ENCODE data around the gene ZNF580.

The ZNF580 gene

GRCh38 chr19:55677572-55678028 lies 36.8 kb downstream of the ZNF580 start:
- H3K4me1 Mint-ChIP-seq (ENCODE audit: low read depth) = peaks cover 54% of the 10 kb centered on the region
- peak overlapping the region; percentile 97 for H3K4me3 Mint-ChIP-seq

GRCh38 chr19:55678121-55678671 lies 37.4 kb downstream of the ZNF580 start:
- Mint-ChIP-seq H3K27ac (peak overlapping the region; percentile 30), H3K4me3 (peak overlapping the region; percentile 97), H3K9me3 (ENCODE audit: low read depth) (no peaks in the 10 kb centered on the region), H3K4me1 (ENCODE audit: low read depth) (peaks cover 53% of the 10 kb centered on the region), H3K27me3 (no peaks in the 10 kb centered on the region), H3K36me3 (peaks cover 2% of the 10 kb centered on the region)

More at GRCh38 chr19:55677572-55678028, 36.8 kb downstream of the ZNF580 start:
- Mint-ChIP-seq H3K27me3 (no peaks in the 10 kb centered on the region), H3K27ac (peak overlapping the region; percentile 30), H3K9me3 (ENCODE audit: low read depth) (no peaks in the 10 kb centered on the region), H3K36me3 (peaks cover 2% of the 10 kb centered on the region)

- Mint-ChIP-seq H3K36me3 (peaks cover 2% of the 10 kb centered on the region), H3K4me1 (ENCODE audit: low read depth) (peaks cover 46% of the 10 kb centered on the region), H3K27ac (peak overlapping the region; percentile 61)
Observed at GRCh38 chr19:55679343-55680257, 38.8 kb downstream of the ZNF580 start.

GRCh38 chr19:55680339-55681130 lies 39.7 kb downstream of the ZNF580 start:
- Mint-ChIP-seq H3K4me1 (ENCODE audit: low read depth) (peaks cover 44% of the 10 kb centered on the region), H3K27ac (no peak overlapping the region), H3K9me3 (ENCODE audit: low read depth) (no peaks in the 10 kb centered on the region)

More at GRCh38 chr19:55679343-55680257, 38.8 kb downstream of the ZNF580 start:
- Mint-ChIP-seq H3K9me3 (ENCODE audit: low read depth) (no peaks in the 10 kb centered on the region), H3K27me3 (no peaks in the 10 kb centered on the region), H3K4me3 (no peak overlapping the region)

GRCh38 chr19:55681131-55682092 lies 40.6 kb downstream of the ZNF580 start:
- Mint-ChIP-seq H3K27ac (no peak overlapping the region), H3K27me3 (no peaks in the 10 kb centered on the region), H3K4me1 (ENCODE audit: low read depth) (peaks cover 39% of the 10 kb centered on the region), H3K36me3 (peaks cover 2% of the 10 kb centered on the region), H3K4me3 (no peak overlapping the region), H3K9me3 (ENCODE audit: low read depth) (no peaks in the 10 kb centered on the region)

More at GRCh38 chr19:55680339-55681130, 39.7 kb downstream of the ZNF580 start:
- Mint-ChIP-seq H3K27me3 (no peaks in the 10 kb centered on the region), H3K4me3 (peak overlapping the region; percentile 5), H3K36me3 (peaks cover 2% of the 10 kb centered on the region)

- H3K27ac Mint-ChIP-seq = no peak overlapping the region
- H3K4me3 Mint-ChIP-seq = no peak overlapping the region
- no peaks in the 10 kb centered on the region for H3K27me3 Mint-ChIP-seq
- H3K9me3 Mint-ChIP-seq (ENCODE audit: low read depth) = no peaks in the 10 kb centered on the region
- peaks cover 2% of the 10 kb centered on the region for H3K36me3 Mint-ChIP-seq
- peaks cover 19% of the 10 kb centered on the region for H3K4me1 Mint-ChIP-seq (ENCODE audit: low read depth)
Observed at GRCh38 chr19:55683449-55684261, 42.9 kb downstream of the ZNF580 start.

GRCh38 chr19:55684946-55685681 lies 44.3 kb downstream of the ZNF580 start:
- no peaks in the 10 kb centered on the region for H3K27me3 Mint-ChIP-seq
- H3K27ac Mint-ChIP-seq = no peak overlapping the region
- H3K9me3 Mint-ChIP-seq (ENCODE audit: low read depth) = no peaks in the 10 kb centered on the region
- no peaks in the 10 kb centered on the region for H3K36me3 Mint-ChIP-seq
- peaks cover 9% of the 10 kb centered on the region for H3K4me1 Mint-ChIP-seq (ENCODE audit: low read depth)
- no peak overlapping the region for H3K4me3 Mint-ChIP-seq

GRCh38 chr19:55685776-55686175 lies 45.0 kb downstream of the ZNF580 start:
- H3K4me3 Mint-ChIP-seq = no peak overlapping the region
- no peaks in the 10 kb centered on the region for H3K9me3 Mint-ChIP-seq (ENCODE audit: low read depth)
- no peak overlapping the region for H3K27ac Mint-ChIP-seq
- no peaks in the 10 kb centered on the region for H3K27me3 Mint-ChIP-seq
- H3K4me1 Mint-ChIP-seq (ENCODE audit: low read depth) = peaks cover 5% of the 10 kb centered on the region
- no peaks in the 10 kb centered on the region for H3K36me3 Mint-ChIP-seq

GRCh38 chr19:55686311-55687050 lies 45.7 kb downstream of the ZNF580 start:
- H3K9me3 Mint-ChIP-seq (ENCODE audit: low read depth) = no peaks in the 10 kb centered on the region
- H3K4me1 Mint-ChIP-seq (ENCODE audit: low read depth) = peaks cover 4% of the 10 kb centered on the region
- H3K27ac Mint-ChIP-seq = no peak overlapping the region
- H3K4me3 Mint-ChIP-seq = no peak overlapping the region
- H3K36me3 Mint-ChIP-seq = no peaks in the 10 kb centered on the region
- no peaks in the 10 kb centered on the region for H3K27me3 Mint-ChIP-seq

GRCh38 chr19:55687281-55688201 lies 46.7 kb downstream of the ZNF580 start:
- H3K4me1 Mint-ChIP-seq (ENCODE audit: low read depth) = peaks cover 3% of the 10 kb centered on the region
- no peak overlapping the region for H3K4me3 Mint-ChIP-seq
- H3K27ac Mint-ChIP-seq = no peak overlapping the region
- H3K36me3 Mint-ChIP-seq = no peaks in the 10 kb centered on the region
- no peaks in the 10 kb centered on the region for H3K27me3 Mint-ChIP-seq
- H3K9me3 Mint-ChIP-seq (ENCODE audit: low read depth) = no peaks in the 10 kb centered on the region

GRCh38 chr19:55688422-55689218 lies 47.8 kb downstream of the ZNF580 start:
- Mint-ChIP-seq H3K36me3 (no peaks in the 10 kb centered on the region), H3K27ac (no peak overlapping the region), H3K9me3 (ENCODE audit: low read depth) (no peaks in the 10 kb centered on the region), H3K4me1 (ENCODE audit: low read depth) (peaks cover 3% of the 10 kb centered on the region), H3K27me3 (no peaks in the 10 kb centered on the region), H3K4me3 (no peak overlapping the region)

All from activated naive CD8-positive, alpha-beta T cell (primary cell).